Measurements from ENCODE around the gene ZNF653. TPM values are rescaled to one million over a fixed set of nuclear protein-coding genes. Genes with fewer than 3 reads are reported as not detected.

The ZNF653 gene
- total RNA-seq, 1 experiment from 2014 or later: 10.3 TPM

DNA sequence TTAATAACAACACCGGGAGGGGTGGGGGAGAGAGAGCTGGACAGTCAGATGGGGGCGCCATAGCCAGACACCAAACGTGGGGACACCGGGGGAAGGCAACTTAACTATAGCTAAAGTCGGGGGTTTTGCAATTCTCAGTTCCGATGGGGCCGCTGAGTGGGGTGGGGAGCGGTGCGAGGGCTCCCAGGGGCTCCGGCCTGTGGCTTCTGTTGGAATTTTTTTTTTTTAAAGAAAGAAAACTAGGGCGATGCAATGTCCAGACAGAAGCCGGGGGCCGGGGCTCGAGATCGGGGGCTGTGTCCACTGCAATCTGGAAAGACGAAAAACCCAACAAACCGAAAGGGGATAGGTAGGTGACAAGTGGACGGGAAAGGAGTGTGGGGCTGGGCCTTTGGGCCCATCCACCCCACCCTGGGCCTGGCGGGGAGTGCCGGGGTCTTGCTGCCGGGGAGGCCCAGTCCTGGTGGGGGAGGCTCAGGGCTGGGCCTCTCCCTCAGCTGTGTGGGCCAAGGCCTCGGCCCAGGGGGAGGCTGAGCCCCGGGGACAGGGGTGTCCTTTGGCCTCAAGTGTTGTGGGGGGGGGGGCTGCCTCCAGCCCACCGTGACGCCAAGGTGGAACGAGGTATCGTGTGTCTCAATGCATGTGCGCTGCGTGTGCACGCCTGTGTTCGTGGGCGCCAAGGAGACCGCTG lies 52.9 kb downstream of the ZNF653 start (continued):
- TF ChIP-seq, protein P1, sequence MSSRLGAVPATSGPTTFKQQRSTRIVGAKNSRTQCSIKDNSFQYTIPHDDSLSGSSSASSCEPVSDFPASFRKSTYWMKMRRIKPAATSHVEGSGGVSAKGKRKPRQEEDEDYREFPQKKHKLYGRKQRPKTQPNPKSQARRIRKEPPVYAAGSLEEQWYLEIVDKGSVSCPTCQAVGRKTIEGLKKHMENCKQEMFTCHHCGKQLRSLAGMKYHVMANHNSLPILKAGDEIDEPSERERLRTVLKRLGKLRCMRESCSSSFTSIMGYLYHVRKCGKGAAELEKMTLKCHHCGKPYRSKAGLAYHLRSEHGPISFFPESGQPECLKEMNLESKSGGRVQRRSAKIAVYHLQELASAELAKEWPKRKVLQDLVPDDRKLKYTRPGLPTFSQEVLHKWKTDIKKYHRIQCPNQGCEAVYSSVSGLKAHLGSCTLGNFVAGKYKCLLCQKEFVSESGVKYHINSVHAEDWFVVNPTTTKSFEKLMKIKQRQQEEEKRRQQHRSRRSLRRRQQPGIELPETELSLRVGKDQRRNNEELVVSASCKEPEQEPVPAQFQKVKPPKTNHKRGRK (CRISPR knock-in tag; IDR thresholded peaks at IDR 0.05; ENCODE audit: borderline replicate concordance): no peak
- TF ChIP-seq ATF3 (CRISPR knock-in tag; conservative IDR thresholded peaks at IDR 0.05) (no peak), ATF1 (CRISPR knock-in tag; IDR thresholded peaks at IDR 0.05) (no peak), MYBL2 (CRISPR knock-in tag; IDR thresholded peaks at IDR 0.05) (no peak), FOXK1 (CRISPR knock-in tag; IDR thresholded peaks at IDR 0.05) (no peak), ETV6 (CRISPR knock-in tag; IDR thresholded peaks at IDR 0.05) (no peak)
- TF ChIP-seq, protein P2, sequence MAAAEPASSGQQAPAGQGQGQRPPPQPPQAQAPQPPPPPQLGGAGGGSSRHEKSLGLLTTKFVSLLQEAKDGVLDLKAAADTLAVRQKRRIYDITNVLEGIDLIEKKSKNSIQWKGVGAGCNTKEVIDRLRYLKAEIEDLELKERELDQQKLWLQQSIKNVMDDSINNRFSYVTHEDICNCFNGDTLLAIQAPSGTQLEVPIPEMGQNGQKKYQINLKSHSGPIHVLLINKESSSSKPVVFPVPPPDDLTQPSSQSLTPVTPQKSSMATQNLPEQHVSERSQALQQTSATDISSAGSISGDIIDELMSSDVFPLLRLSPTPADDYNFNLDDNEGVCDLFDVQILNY (CRISPR knock-in tag; IDR thresholded peaks at IDR 0.05): no peak

DNA sequence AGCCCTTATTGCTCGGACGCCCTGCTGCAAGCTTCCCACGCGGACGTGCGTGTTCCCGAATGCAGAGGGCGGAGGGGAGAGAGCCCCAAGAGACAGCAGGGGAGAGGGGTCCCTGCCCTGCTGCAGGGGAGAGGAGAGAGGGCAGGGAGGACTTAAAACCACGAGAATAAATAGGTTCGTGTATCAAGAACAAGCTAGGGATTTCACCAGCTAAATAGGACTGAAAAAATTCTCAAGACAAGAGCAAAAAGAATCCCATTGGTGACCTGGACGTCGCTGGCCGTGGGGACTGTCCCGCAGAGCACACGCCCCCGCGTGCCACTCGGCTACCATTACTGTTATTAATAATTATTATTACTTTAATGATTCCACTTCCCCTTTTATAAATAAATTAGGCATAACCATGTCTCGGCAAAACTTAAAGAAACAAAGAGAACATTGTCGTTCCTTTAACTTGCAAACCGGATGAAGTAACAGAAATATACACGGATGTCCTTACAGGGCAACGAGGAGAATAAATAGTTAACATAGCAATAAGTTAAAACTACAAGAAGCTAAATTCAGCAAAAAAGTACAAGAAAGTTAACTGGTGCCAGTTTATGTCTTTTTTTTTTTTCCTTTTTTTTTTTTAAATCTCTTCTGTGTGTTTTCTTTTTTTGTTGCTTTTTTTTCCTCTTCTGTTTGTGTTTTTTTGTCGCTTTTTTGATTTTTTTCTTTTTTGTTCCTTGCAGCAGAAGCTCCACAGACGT lies 53.6 kb downstream of the ZNF653 start:
- Mint-ChIP-seq H3K4me1 (peaks cover 23% of the 10 kb centered on the region), H3K36me3 (peaks cover 2% of the 10 kb centered on the region; the same call in 1 of the 2 replicates), H3K27me3 (ENCODE audit: low read depth) (no peaks in the 10 kb centered on the region; the same call in 1 of the 2 replicates), H3K9me3 (no peaks in the 10 kb centered on the region), H3K4me3 (peak overlapping the region; percentile 38), H3K27ac (peak overlapping the region; percentile 83)
- CTCF ChIA-PET: interaction anchor here (0.6 to 2.4 kb wide), 26 partner anchors 8 to 792 kb away, joined by 3 to 37 read pairs (median 6); partner anchors contain the start of genes CCDC159, ECSIT, ELAVL3 and EPOR
- DNase-seq (ENCODE audit: low spot score) (no peak), ATAC-seq (no peak)
- TF ChIP-seq ELF4 (CRISPR knock-in tag; IDR thresholded peaks at IDR 0.05; ENCODE audit: low read depth): no peak
- no peak for TF ChIP-seq CREB1 (CRISPR knock-in tag; IDR thresholded peaks at IDR 0.05)
- TF ChIP-seq, protein P1 (CRISPR knock-in tag; IDR thresholded peaks at IDR 0.05; ENCODE audit: borderline replicate concordance): no peak
- no peak for TF ChIP-seq ZNF138 (CRISPR knock-in tag; conservative IDR thresholded peaks at IDR 0.05)
- no peak for TF ChIP-seq NFE2L1 (CRISPR knock-in tag; IDR thresholded peaks at IDR 0.05)
- POLR2A ChIA-PET: interaction anchor here (1.1 kb wide), 1 partner anchor 31 kb away, joined by 8 read pairs; no protein-coding TSS in a partner anchor

DNA sequence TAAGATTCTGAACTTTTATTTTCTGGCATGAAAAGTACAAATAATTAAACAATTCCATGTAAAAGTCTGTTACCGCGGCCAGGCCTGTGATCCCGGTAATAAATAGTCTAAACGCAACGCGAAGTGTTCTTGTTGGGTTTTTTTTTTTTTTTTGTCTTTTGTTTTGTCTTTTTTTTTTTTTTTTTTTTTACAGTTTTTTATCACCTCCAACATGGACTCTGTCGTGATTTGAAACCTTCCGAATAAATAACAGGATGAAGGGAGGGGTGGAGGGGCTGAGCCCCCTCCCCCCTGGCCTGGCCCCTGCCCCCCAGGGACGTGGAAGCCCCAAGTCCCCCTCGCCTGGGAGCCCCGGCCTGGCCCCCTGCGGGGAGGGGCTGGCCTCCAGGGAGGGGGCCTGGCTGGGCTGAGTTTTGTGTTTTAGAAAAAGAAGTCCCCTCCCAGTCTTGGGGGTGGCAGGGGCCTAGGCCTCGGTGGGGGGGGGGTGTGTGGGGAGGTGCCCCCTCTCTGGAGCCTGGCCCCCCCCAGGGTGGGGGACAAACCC lies 54.2 kb downstream of the ZNF653 start:
- DNase-seq (ENCODE audit: low spot score) (no peak), ATAC-seq (no peak)
- POLR2A ChIA-PET: no interaction called here
- H3K27me3 Mint-ChIP-seq (ENCODE audit: low read depth): no peaks in the 10 kb centered on the region; the same call in 1 of the 2 replicates
- H3K9me3 Mint-ChIP-seq: no peaks in the 10 kb centered on the region
- CTCF ChIA-PET: interaction anchor here (1.1 to 2.4 kb wide), 15 partner anchors 7 to 158 kb away, joined by 3 to 37 read pairs (median 8); partner anchors contain the start of genes ELAVL3, EPOR, ODAD3 and PRKCSH
- peaks cover 2% of the 10 kb centered on the region; the same call in 1 of the 2 replicates for H3K36me3 Mint-ChIP-seq
- no peak overlapping the region for H3K4me3 Mint-ChIP-seq
- H3K4me1 Mint-ChIP-seq: peaks cover 25% of the 10 kb centered on the region
- 0 out of 2 replicates have a peak overlapping the region, but pooled peaks have one; percentile 85 for H3K27ac Mint-ChIP-seq
- no peak for TF ChIP-seq PRRX2 (CRISPR knock-in tag; IDR thresholded peaks at IDR 0.05)
- TF ChIP-seq SP1 (CRISPR knock-in tag; conservative IDR thresholded peaks at IDR 0.05): no peak
- no peak for TF ChIP-seq ZNF425 (CRISPR knock-in tag; conservative IDR thresholded peaks at IDR 0.05)
- TF ChIP-seq ZNF423 (CRISPR knock-in tag; IDR thresholded peaks at IDR 0.05): no peak
- no peak for TF ChIP-seq MYBL2 (CRISPR knock-in tag; IDR thresholded peaks at IDR 0.05)
- no peak for TF ChIP-seq TP53 (CRISPR knock-in tag; IDR thresholded peaks at IDR 0.05)
- TF ChIP-seq TCF7 (CRISPR knock-in tag; IDR thresholded peaks at IDR 0.05; ENCODE audit: low read depth): no peak
- no peak for TF ChIP-seq ELF4 (CRISPR knock-in tag; IDR thresholded peaks at IDR 0.05; ENCODE audit: low read depth)
- TF ChIP-seq ESRRA (CRISPR knock-in tag; IDR thresholded peaks at IDR 0.05; ENCODE audit: borderline replicate concordance): no peak
- no peak for TF ChIP-seq TEAD1 (CRISPR knock-in tag; IDR thresholded peaks at IDR 0.05)
- TF ChIP-seq KAT7 (CRISPR knock-in tag; IDR thresholded peaks at IDR 0.05; ENCODE audit: borderline replicate concordance): no peak
- no peak for TF ChIP-seq GRHL2 (CRISPR knock-in tag; IDR thresholded peaks at IDR 0.05; ENCODE audit: insufficient replicate concordance, severe bottlenecking)
- TF ChIP-seq GTF2I (CRISPR knock-in tag; conservative IDR thresholded peaks at IDR 0.05): no peak
- TF ChIP-seq, protein P1 (CRISPR knock-in tag; IDR thresholded peaks at IDR 0.05; ENCODE audit: borderline replicate concordance): no peak
